GM19328 (cell line): Measurements from ENCODE around the gene VWA3B.
"Not testable (repeated sequence)": the region's sequence is repeated elsewhere in the genome, so short reads cannot be mapped to it uniquely, and the experiment has no call there.

Experiments
- ATAC-seq: cut with Tn5 transposase; IDR thresholded peaks from one replicate; pipeline ENCODE4 v1.9.1; 2021; ENCODE audit warnings: mild to moderate bottlenecking, moderate library complexity; ENCODE audit not compliant: unreplicated experiment

Gene VWA3B

DNA sequence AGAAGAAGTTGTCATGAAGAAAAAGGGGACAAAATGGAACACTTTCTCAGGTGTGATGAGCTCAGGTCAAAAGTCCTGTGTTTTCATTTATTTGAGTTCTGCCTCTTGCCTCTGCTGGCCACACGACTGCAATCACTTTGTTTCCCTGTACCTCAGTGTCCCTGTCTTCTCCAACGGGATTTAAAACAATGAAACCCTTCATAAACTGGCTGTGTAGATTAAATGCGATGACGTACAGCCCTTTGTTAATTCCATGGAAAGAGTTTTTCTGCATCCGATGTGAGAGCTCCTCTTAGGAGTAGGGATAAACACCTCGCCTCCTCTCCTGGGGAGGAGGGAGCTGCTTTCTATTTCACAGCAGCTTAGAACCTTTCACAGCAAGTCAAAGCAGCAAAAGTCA, 207.7 kb downstream of the VWA3B start:
- ATAC-seq = no peak

DNA sequence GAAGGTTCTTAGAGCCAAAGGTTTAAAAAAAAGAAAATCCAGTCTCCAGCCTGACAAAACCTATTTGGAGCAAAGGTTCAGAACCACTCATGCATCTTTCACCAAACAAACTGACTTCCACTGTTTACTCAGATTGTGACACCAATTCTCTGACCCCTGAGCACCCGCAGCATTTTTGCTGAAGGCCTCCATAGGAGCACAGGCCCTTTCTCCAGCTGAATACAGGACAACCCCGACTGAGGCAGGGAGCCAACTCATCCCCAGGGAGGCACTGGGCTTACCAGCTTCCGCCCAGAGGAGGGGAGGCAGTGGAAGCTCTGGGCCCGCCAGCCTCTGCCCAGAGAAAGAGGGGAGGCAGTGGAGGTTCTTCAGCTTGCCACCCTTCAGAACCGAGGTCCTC, 208.3 kb downstream of the VWA3B start:
- ATAC-seq = no peak

DNA sequence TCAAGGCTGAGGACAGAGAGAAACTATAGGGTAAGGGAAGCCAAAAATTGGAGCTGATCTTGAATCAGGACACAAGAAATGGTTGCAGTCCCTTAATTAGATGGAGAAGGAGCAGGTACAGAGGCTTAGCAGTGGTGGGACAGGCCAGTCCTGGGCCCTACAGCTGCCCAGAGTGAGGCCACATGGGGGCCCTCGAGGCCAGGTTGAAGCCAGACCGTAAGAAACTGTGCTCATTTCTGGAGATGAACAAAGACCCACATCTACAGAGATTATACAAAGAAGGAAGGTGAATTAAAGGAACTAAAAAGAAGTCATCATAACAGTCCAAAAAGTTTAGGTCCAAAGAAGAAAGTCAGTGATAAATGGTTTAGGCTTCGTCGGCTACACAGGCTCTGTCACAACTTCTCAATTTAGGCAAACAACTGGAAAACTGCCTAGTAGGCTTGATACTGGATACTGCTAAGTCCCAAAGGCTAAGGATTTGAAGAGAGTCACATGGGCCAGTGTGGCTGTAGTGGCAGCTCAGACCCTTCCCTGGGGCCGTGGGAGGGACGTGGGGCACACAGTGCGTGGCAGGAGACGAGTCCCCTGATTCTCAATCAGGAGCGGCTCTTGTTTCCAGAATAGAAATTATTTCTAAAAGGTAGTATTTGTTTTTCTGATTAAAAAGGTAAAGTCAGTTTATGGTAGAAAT, 208.9 kb downstream of the VWA3B start:
- no peak for ATAC-seq

DNA sequence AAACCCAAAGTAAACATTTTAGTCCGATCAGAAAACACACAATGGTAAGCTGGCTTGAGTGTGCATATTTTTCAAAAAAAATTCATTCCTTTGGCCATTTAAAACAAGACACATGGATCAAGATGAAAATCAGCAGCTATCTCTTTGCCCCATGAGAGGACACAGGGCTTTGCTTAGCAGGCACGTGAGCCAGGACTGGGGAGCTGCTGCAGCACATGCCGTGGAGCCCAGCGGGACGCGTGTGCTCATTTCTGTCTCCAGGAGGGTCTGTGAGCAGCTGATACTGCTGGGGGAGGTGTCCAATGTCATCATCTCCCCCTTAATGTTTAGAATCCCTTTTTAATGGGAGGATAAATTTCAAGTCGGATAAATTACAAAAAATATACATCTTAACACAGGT, 209.5 kb downstream of the VWA3B start:
- no peak for ATAC-seq

DNA sequence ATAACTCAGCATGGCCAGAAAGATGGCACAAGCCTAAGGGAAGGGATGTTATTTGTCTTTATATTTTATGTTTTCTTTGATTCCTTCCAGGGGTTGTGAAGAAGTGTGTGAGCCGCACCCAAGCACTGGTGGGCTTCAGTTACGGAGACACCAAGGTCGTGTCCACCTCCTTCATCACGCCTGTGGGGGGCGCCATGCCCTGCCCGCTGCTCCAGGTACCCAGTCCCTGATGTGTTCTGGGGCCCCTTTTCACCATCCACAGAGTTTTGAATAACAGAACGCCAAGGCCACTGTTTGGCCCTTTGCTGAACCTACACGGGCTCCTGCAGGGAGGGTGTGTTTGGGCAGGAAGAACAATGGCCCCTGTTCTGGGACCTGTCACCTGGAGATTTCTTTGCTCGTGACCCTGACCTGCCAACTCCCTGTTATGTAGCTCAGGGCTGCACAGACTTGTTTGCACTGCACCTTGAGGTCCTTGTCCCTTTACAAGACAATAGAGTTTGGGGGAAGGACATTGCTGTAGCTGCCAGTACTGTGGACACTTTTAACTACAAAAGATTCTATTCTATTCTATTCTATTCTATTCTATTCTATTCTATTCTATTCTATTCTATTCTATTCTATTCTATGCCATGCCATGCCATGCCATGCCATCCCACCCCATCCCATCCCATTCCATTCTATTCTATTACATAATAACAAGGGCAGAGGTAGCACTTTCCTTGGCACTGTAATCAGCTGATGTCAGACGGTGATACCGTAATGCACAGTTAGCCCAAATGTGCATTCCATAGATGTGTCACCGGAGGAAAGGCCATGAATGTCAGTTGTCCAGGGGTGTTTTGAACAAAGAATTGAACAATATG, 211.1 kb downstream of the VWA3B start:
- no peak for ATAC-seq

DNA sequence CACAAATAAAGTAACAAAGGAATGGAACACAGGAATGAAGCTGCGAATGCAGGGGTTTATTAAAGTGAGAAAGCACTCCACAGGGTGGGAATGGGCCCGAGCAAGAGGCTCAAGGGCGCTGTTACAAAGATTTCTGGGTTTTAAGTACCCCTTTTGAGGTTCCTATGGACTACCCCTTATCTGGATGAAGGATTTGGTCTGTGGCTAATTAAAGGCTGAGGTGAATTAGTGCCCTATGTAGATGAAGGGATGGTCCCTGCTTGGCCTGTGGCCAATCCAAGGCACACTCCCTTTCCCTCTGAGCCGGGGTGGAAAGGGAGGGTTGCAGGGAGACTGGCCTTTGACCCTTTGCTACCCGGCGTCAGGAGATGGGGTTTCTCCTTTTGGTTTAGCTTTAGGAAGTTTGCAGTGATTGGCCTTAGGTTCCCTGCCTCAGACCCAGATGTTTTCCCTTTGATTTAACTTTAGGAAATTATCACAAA, 211.8 kb downstream of the VWA3B start:
- no peak for ATAC-seq

DNA sequence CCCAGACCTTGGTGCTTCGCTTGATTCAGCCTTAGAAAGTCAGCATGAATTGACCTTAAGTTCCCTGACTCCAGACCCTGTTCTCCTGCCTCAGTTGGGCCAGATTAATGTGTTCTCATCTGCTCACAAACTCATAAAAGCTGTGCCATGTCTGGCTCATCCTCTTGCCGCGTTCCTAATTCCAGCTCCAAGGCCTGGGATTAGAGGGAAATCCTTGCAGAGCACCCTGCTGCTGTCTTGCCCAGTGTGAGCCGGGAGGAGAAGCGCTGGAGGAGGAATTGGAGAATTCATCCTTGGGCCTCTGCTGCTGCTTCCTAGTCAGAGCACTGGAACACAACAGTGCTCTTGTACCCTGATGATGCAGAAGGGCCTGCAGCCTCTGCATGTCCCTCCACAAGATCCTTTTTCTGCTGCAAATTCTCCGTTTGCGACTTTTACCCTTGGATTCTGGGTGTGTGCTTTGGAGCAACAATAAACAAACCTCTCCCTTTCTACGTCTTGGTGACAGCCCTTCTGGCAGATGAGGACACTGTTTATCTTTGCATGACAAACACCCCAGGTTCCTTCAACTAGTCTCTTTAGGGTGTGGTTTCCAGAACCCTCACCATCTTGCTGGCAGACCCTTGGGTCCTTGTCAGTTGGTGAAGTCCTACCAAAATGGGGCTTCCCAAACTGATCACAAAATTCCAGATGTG, 212.4 kb downstream of the VWA3B start:
- no peak for ATAC-seq

DNA sequence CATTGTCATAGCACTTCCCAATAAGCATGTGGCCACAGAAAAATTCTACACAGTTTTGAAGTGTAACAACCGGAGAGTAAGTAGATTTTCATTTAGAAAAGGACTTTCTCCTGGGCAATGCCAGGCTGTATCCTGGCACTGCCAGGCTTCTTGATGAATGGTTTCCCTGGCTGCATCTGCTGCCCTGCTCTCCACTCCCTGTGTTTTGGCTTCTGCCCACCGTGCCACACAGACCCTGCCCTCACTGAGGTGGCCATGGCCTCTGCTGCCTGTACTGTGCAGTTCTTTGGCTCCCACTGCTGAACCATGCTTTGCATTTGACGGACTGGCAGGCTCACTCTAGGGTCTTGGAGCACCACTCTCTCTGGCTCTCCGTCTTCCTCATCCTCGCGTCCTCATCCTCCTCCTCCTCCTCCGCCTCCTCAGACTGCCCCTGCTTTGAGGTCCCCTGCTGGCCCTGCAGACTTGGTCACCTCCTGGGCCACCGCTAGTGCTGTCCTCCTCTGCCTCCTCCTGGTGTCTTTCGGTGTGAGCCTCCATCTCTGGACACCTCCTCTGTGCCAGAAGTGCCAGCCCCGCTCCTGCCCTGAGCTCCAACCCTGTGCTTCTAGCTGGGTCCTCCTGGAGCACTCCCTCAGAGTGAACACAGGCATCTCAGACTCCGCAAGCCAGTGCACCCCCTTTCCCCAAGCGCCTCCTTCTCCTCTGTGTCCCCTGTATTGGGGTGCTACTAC, 213.3 kb downstream of the VWA3B start:
- ATAC-seq = no peak

DNA sequence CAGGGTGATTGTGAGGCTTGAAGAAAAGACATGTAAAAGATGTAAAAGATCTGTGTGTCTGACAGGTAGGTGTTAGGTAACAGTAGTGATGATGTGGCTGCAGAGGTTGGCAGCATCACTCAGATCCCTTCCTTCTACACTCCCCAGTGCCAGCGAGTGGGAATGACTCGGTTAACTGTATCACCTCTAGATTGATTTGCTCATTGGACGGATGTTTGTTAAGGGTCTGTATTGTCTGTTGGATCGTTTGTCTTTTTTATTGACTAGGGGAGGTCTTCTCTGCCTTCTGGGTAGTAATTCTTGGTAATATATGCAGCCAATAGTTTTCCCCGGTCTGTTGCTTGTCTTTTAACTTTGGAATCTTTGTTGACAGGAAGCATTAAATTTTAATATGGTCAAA, 214.5 kb downstream of the VWA3B start:
- no peak for ATAC-seq

DNA sequence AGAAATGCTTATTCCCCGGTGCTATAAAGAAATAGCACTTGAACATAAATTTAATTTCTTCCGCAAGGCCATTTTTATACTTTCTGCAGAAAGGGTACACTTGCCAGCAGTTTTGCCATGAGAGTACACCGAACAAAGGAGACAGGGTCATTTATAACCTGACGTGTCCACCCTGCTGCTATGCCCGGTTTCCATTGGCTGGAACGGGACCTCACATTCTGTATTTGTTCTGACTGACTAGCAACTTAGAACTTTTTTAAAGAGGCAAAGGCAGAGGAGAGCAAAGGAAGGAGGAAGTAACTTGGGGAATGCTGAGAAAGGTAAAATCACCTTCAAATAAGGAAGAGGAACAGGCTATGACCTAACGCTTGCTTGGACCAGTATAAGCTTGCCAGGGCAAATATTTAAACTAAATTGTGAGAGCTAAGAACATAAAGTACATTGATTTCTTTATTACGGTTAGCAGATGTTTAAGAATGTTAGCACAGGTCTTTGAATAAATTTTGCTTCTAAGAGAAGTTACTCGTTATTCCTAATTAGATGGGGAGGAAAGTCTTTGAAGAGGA, 220.2 kb downstream of the VWA3B start:
- ATAC-seq = not testable (repeated sequence)

DNA sequence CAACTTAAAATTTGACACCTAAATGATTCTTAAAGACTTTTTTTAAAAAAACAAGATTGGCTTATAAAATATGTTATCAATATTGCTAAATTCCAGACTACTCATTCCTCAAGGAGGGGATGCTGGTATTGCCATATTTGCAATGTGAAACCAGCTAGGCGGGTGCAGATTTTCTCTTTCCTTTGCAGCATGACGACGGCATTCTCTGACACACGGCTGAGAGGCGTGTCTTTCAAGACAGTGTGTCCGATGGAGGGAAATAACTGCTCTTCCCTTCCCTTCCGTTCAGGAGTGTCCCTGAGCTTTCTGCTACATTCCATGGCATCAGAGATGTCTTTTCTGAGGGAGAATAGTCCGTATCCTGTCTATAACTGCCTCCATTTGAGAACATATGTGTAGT, 221.1 kb downstream of the VWA3B start:
- ATAC-seq = no peak

DNA sequence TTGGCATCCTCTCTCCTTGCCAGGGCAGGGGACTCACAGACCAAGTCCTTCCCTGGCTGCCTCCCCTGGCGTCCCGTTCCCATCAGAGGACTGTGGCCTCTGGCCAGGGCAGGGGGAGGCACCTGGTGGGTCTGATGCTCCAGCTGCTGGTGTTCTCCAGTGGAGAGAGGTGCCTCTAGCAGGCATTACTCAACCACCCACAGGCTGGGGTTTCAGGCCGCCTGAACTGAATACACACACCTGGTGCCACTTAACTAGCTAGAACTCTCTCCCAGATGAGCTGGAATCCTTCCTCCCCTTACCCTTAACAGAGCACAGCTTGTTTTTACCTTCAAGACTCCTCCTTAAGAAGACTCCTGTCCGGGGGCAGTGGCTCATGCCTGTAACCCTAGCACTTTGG, 221.6 kb downstream of the VWA3B start:
- ATAC-seq = no peak

DNA sequence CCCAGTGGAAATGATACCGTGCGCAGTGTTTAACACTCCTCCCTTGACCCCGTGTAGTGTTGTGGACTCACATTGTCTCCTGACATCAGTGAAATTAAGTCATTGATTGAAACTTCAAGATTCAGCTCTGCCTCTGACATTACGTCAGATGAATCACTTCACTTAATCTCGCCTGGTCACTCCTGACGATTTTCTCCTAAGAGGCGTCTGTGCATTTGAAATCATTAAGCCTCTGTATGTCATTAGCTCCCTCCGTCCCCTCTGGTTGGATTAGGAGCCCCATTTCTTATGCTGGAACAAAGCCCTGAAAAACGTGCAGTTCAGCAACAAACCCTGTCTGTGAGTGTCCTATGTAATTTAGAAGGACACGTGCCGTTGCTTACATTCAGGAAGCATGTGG, 222.6 kb downstream of the VWA3B start:
- no peak for ATAC-seq

DNA sequence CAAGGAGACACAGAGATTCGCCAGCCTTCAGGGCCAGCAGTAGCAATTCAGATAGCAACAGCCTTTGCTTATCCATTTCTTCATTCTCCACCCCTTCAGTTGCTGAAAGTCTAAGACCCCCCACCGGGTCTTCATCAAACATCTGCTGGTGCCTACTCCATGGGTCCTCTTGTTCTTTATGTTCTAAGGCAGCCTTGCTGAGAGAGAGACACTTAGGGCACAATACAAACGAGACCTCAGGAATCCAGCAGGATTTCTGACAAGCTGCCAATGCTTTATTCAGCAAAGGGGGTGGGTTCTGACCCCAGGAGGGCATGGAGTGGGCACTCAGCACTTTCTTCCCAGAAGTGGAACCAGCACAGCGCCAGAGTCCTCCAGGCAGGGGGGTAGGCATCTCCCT, 223.0 kb downstream of the VWA3B start:
- no peak for ATAC-seq

DNA sequence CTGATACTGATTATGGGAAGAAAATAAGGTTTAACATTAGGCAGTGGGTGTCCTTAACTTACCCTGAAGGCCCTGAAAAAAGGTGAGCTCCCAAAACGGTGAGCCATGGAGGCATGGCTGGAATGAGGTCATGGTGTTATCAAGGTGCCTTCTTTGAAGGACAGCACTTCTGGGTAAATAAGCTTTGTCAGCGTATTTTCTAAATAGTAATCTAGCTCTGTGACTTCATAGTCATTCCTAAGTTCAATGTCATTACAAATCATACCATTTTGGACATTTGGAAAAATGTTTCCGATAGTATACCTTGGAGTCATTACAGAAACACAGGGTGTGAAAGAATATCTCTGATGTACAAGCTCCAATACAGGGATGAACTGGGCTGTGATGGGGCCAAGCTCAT, 224.1 kb downstream of the VWA3B start:
- ATAC-seq = no peak

DNA sequence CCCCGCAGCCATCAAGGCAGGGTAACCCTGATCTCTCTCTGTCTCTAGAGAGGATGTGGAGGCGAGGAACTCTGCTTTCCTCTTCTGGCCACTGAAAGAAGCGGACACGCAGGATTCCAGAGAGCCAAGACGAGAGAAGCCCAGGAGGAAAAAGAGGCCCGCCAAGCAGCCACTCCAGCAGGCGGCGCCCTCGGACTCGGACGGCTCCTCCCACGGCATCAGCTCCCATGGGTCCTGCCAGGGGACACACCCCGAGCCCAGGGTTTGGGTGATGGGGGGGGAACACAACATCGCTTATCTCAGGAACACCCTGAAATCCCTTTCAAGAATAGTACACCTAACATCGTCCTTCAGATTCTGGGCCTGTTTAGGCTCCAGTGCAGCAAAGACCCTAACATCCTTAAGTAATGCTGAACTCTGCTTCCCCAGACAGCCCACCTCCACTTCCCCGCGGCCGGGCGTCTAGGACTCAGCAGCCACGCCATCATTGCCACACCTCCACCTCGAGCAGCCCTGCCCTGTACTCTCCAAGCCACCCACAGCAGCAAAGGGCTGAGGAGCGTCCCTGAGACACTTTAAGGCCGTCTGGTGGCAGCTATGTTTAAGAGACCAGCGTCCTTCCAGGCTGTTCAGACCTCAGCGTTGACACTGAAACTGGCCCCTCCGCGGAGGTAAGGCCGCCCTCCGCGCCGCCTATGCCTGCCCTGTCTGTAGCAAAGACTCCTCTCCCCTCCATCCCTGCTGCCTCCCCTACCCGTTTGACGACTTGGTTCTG, 225.0 kb downstream of the VWA3B start:
- ATAC-seq = no peak

DNA sequence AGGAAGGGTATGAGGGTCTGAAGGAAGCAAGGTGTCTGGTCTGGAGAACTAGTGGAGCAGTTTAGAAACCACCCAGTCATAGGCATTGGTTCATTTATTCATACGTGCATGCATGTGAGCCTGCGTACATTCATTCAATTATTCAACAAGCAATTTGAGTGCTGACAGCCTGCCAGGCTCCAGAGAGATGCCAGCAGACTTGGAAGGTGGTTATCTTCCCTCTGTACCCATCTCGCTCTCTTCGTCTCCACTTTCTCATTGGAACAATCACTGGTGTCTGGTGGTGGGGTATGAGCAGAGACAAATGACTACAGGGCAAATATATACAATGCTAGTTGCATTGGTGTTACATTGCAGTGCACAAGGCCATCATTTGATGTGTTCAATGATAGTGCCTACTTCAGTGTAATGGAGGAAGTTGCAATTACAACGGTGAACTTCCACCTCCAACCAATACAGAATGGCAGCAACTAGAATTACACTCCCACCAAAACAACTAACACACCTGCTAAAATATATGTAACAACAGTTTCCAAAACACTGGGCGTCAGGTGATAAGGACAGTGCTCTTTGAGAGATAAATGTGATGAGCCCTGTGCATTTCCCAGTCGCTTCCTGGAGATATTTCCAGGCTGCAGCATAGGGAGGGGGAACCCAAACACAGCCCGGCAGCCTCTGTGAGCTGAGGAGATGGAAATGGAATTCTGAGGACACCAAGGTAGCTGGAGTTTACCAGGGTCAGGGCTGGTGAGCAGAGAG, 226.7 kb downstream of the VWA3B start:
- no peak for ATAC-seq

DNA sequence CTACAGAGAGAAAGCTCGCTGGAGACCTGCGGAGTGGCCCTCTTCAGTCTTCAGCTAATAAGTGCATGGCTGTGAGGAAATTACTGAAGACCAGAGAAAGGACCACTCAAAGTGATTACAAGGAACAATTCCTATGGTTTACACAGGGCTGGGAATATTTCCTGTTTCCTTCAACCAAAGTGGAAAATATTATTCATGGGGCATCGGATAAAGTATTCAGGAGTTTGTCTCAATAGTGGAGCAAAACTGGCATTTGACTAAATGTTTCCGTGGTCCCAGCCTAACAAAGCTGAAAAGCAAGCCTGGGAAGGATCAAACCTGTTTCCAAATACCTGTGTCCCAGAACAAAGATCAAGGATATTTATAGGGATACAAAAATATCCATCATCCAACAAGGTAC, 227.3 kb downstream of the VWA3B start:
- no peak for ATAC-seq

DNA sequence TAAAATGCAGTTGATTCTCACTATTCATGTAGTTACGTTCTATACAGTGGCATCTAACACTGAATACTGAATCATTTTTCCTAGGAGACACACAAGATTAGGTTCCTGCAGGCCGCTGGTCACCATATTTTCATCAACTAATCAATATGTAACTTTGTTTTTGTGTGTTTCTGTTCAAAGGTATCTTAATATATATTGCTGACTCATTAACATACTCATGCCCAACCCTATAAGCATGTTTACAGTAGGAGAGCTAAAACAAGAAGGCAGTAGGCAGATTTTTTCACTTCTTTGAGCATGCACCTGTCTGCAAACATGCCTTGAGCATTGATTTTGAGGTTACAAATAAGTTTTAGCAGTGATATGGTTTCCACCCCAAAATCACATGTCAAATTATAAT, 229.0 kb downstream of the VWA3B start:
- no peak for ATAC-seq
